Naive thymus-derived CD8-positive, alpha-beta T cell (primary cell): ENCODE data around the gene SORD. TPM values are rescaled to one million over a fixed set of nuclear protein-coding genes. Genes with fewer than 3 reads are reported as not detected.
A peak's percentile ranks its signal among the peaks of the same experiment; 100 is the strongest.
"Not testable (repeated sequence)": the region's sequence is repeated elsewhere in the genome, so short reads cannot be mapped to it uniquely, and the experiment has no call there.

ENCODE experiments used
- ATAC-seq, 2 donors: fragments of 150-1000 bp; cut with Tn5 transposase in 1 of 2; sonication (Bioruptor Pico), chemical (Tn5 transposase) in 1 of 2; 1 replicate in 1 of 2; 2 replicates in 1 of 2; pipeline ENCODE4 v1.10.0; 2021; ENCODE audit warnings: mild to moderate bottlenecking in 2 of 2, moderate library complexity in 2 of 2
- POLR2A ChIA-PET: fragments of 350-600 bp; sonication (Branson Sonifier 250); formaldehyde crosslinking; loops from one replicate; lab custom pipeline; 2021; ENCODE audit warnings: antibody characterized with exemption; lab: Charles Lee
- DNase-seq, 10 donors: peaks; one replicate each; pipeline versions ENCODE4 v3.0.0 to v3.0.0-alpha.2; 2020 to 2022
- H3K27ac Mint-ChIP-seq, 10 donors: one replicate each; pipeline ENCODE4 v1.8.0; 2020 to 2022; ENCODE audit warnings: mild to moderate bottlenecking in 10 of 10, mixed read lengths in 10 of 10, moderate library complexity in 4 of 10, inconsistent platforms in 1 of 10
- H3K27me3 Mint-ChIP-seq, 5 donors: one replicate each; pipeline ENCODE4 v1.8.0; 2021 to 2022; ENCODE audit warnings: mixed read lengths in 5 of 5
- H3K36me3 Mint-ChIP-seq, 3 donors: one replicate each; pipeline ENCODE4 v1.8.0; 2020 to 2022; ENCODE audit warnings: mixed read lengths in 3 of 3, mild to moderate bottlenecking in 2 of 3, inconsistent platforms in 1 of 3
- H3K4me1 Mint-ChIP-seq, 4 donors: one replicate each; pipeline ENCODE4 v1.8.0; 2021 to 2022; ENCODE audit warnings: mixed read lengths in 4 of 4
- H3K4me3 Mint-ChIP-seq, 10 donors: one replicate each; pipeline ENCODE4 v1.8.0; 2020 to 2022; ENCODE audit warnings: mild to moderate bottlenecking in 10 of 10, mixed read lengths in 10 of 10, moderate library complexity in 6 of 10, inconsistent platforms in 1 of 10
- H3K9me3 Mint-ChIP-seq, 9 donors: one replicate each; pipeline ENCODE4 v1.8.0; 2020 to 2022; ENCODE audit warnings: mixed read lengths in 9 of 9, mild to moderate bottlenecking in 3 of 9, inconsistent platforms in 1 of 9, moderate library complexity in 1 of 9
- polyA plus RNA-seq, 3 donors: library from polyadenylated mRNA; unstranded; fragments of 300-500 nt; fragmentation: Illumina TruSeq; gene quantifications; one replicate each; pipeline ENCODE4 v1.2.3, GENCODE V29; 2021
- total RNA-seq, 8 experiments: library from RNA in 2 of 8; stranded (reverse) in 2 of 8; gene quantifications; one replicate each; pipeline ENCODE4 v1.2.3 and lab custom pipeline; 2021 to 2026

SORD gene
- total RNA-seq (1 to 10 TPM; 4.1 to 6.3 TPM), polyA plus RNA-seq (1 to 10 TPM; 4.8 to 5.7 (median 5.0) TPM), total RNA-seq (lab: John Stamatoyannopoulos, UW) (0.98 to 30.3 (median 4.0) reads per million in 6 experiments)

- peak; percentile 92 to 98 for ATAC-seq
- Mint-ChIP-seq H3K9me3 (no peaks in the 10 kb centered on the region), H3K27me3 (peaks cover 6 to 25% (median 18%) of the 10 kb centered on the region in 5 donors), H3K36me3 (peaks cover 0 to 2% (median 0%) of the 10 kb centered on the region in 3 donors), H3K4me1 (peaks cover 12 to 34% (median 27%) of the 10 kb centered on the region in 4 donors), H3K27ac (peak within 1 kb of the TSS in 9 of 10 donors; percentile 37 to 90 (median 62)), H3K4me3 (peak within 1 kb of the TSS; percentile 84 to 92 (median 87))
- POLR2A ChIA-PET, result interaction anchor here (0.6 kb wide), 1 partner anchor 17 kb away, joined by 5 read pairs; no protein-coding TSS in a partner anchor
- peak; percentile 74 to 92 (median 82) for DNase-seq
These were observed at the start of gene SORD for GRCh38 chr15:45022871-45023658. TSS of gene SORD (plus strand) at chr15:45023195. CDS start at chr15:45023284, 89 bp downstream.

DNA sequence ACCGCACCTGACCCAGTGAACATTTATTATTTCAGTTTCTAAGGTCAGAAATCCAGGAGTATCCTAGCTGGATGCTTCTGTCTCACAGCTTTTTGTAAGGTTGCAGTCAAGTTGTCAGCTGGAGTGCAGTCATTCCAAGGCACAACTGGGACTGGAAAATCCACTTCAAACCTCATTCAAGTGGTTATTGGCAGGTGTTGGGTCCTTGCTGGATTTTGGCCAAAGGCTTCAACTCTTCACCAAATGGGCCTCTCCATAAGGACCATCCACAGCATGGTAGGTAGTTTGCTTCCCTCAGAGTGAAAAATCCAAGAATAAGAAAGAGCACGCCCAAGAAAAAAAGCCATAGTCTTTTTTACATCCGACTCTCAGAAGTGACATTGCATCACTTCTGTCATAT, 46.8 kb upstream of the SORD start:
- H3K27ac Mint-ChIP-seq, DNase-seq, H3K4me1 Mint-ChIP-seq, H3K27me3 Mint-ChIP-seq, H3K4me3 Mint-ChIP-seq, ATAC-seq, POLR2A ChIA-PET, H3K36me3 Mint-ChIP-seq: not testable (repeated sequence)
- H3K9me3 Mint-ChIP-seq, result peaks cover 0 to 10% (median 0%) of the 10 kb centered on the region in 9 donors

DNA sequence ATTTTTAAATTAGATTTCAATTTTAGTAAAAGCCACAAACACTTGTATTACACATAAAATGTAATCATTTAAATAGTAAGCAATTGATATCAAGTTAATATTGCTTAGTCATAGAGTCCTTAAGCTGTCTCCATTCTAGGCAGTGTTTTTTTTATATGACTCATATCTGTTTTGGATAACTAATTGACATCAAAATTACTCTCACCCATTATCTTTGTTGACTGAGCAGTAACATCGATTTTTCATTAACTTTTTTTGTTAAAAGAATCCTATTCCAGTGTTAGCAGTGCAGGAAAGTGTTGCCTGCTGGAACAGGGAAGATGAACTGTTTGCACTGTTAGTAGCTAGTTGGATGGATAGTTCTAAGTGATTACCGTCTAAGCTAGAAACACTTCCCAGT, 45.2 kb upstream of the SORD start:
- H3K27me3 Mint-ChIP-seq, POLR2A ChIA-PET, H3K36me3 Mint-ChIP-seq, ATAC-seq, H3K4me1 Mint-ChIP-seq, H3K27ac Mint-ChIP-seq, H3K4me3 Mint-ChIP-seq, DNase-seq: not testable (repeated sequence)
- peaks cover 0 to 10% (median 0%) of the 10 kb centered on the region in 9 donors for H3K9me3 Mint-ChIP-seq

DNA sequence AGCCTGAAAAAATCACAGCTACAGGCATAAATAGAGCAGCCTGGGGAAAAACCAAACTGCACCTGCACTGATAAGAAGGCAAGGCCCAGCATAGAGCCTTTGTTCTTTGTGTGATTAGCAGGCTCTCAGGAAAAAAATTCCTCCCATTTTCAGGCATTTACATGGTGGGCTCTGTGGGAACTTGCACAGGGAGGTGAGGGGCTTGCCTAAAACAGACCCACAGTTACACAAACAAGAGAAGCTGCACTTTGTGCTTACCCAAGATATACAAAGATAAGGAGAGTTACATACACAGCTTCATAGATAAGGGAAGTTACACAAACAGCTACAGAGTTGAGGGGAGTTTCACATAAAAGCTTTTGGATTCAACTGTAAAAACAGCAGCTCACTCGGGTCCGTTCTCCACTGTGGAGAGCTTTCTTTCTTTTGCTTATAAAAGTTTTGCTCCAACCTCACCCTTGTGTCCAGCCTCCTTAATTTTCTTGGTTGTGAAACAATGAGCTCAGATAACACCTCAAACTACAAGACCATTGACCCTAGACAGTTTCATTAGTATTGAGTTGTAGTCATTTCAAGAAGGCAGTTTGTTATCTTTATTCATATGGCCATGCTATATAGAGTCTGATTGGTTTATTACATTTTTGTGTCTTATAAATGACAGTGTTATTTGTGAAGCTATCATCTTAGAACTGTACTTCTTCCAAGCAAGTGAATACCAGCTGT, 43.2 kb upstream of the SORD start:
- ATAC-seq, DNase-seq, H3K4me3 Mint-ChIP-seq, H3K27me3 Mint-ChIP-seq, POLR2A ChIA-PET, H3K27ac Mint-ChIP-seq, H3K4me1 Mint-ChIP-seq, H3K36me3 Mint-ChIP-seq: not testable (repeated sequence)
- peaks cover 0 to 10% (median 0%) of the 10 kb centered on the region in 9 donors for H3K9me3 Mint-ChIP-seq

- H3K27me3 Mint-ChIP-seq, ATAC-seq, H3K4me3 Mint-ChIP-seq, DNase-seq, H3K36me3 Mint-ChIP-seq, H3K27ac Mint-ChIP-seq, POLR2A ChIA-PET: not testable (repeated sequence)
- H3K4me1 Mint-ChIP-seq, result peaks cover 0 to 10% (median 5%) of the 10 kb centered on the region in 4 donors
- peaks cover 0 to 10% (median 0%) of the 10 kb centered on the region in 9 donors for H3K9me3 Mint-ChIP-seq
These were observed 38.9 kb upstream of the SORD start for GRCh38 chr15:44984144-44984543.

DNA sequence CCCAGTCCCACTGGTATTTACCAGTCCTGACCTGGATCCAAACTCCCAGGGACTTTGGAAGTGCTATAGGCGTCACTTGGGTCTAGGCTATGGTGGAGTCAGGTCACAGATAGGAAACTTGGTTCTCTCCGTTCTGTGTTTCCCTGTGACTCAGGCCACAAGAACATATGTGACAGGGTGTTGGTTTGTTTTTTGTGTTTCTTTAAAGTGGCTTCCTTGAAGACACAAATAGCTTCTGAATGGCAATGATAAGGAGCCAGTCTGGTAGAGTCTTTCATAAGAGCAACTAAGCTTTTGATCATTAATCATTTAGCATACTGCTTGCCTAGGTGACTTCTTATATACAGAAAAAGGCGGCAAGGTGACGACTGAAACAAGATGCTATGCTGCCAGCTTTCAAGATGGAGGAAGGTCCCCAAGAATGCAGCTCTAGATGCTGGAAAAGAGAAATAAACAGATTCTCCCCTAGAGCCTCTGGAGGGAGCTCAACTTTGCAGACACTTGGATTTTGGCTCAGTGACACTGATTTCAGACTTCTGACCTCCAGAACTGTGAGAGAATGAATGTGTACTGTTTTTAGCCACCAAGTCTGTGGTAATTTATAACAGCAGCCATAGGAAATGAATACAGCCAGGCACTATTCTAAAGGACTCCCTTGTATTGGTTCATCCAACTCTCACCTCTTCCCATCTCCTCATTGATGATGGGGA, 36.5 kb upstream of the SORD start:
- H3K9me3 Mint-ChIP-seq, H3K36me3 Mint-ChIP-seq, POLR2A ChIA-PET, H3K27ac Mint-ChIP-seq, DNase-seq: not testable (repeated sequence)
- Mint-ChIP-seq H3K4me3 (peak overlapping the region in 3 of 10 donors; percentile 5 to 34 (median 30)), H3K4me1 (peaks cover 0 to 10% (median 6%) of the 10 kb centered on the region in 4 donors), H3K27me3 (peaks cover 2 to 11% (median 6%) of the 10 kb centered on the region in 5 donors)
- peak; percentile 70 to 92 for ATAC-seq

GRCh38 chr15:44987711-44988110, 35.3 kb upstream of the SORD start:
- H3K27me3 Mint-ChIP-seq, result peaks cover 3 to 19% (median 12%) of the 10 kb centered on the region in 5 donors
- not testable (repeated sequence) for H3K4me3 Mint-ChIP-seq, H3K27ac Mint-ChIP-seq

GRCh38 chr15:44988184-44988869, 34.7 kb upstream of the SORD start:
- H3K27ac Mint-ChIP-seq, ATAC-seq: not testable (repeated sequence)

More at GRCh38 chr15:44987711-44988110, 35.3 kb upstream of the SORD start:
- H3K9me3 Mint-ChIP-seq, DNase-seq, POLR2A ChIA-PET, ATAC-seq, H3K36me3 Mint-ChIP-seq: not testable (repeated sequence)
- peaks cover 0 to 10% (median 6%) of the 10 kb centered on the region in 4 donors for H3K4me1 Mint-ChIP-seq

DNA sequence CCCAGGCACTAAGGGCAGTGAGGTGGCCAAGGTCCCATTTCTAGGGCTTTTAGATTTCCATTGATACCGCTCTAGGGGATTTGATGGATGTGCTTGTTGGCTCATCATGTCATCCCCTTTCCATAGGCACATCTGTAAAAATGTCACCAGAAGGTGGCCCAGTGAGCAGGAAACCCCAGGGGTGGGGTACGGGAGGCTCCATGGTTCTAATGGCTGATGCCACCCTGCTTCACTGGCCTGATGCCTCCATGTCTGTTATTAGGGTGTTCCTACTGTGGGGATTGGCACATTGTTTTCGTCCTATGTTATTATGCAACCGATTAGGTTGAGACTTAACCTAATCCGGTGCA, 34.1 kb upstream of the SORD start:
- POLR2A ChIA-PET, H3K27ac Mint-ChIP-seq, H3K4me3 Mint-ChIP-seq, H3K36me3 Mint-ChIP-seq, DNase-seq, H3K9me3 Mint-ChIP-seq, ATAC-seq: not testable (repeated sequence)
- H3K27me3 Mint-ChIP-seq, result peaks cover 4 to 19% (median 14%) of the 10 kb centered on the region in 5 donors
- peaks cover 0 to 10% (median 6%) of the 10 kb centered on the region in 4 donors for H3K4me1 Mint-ChIP-seq

More at GRCh38 chr15:44988184-44988869, 34.7 kb upstream of the SORD start:
- H3K36me3 Mint-ChIP-seq, H3K4me3 Mint-ChIP-seq, POLR2A ChIA-PET, H3K9me3 Mint-ChIP-seq, DNase-seq: not testable (repeated sequence)
- Mint-ChIP-seq H3K4me1 (peaks cover 0 to 10% (median 6%) of the 10 kb centered on the region in 4 donors), H3K27me3 (peaks cover 4 to 19% (median 14%) of the 10 kb centered on the region in 5 donors)

DNA sequence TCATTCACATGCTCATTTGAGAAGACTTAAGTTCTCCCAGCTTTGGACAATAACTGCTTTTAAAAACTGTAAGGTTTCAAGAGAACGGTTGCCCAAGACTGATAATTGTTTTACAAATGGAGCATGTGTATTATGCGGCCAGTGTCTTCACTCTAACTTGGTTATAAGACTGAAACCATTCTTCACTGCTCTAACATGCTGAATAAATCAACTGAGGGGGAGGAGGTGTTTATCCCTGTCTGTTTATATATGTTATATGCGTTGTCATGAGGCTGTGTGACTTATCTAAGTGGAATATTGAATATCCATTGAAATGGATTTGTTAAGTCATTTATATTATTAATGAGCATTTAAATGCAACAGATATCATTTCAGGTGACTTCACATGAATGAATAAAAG, 25.4 kb upstream of the SORD start:
- H3K4me3 Mint-ChIP-seq, DNase-seq, H3K27ac Mint-ChIP-seq, POLR2A ChIA-PET, H3K36me3 Mint-ChIP-seq, H3K4me1 Mint-ChIP-seq, H3K9me3 Mint-ChIP-seq, ATAC-seq: not testable (repeated sequence)
- peaks cover 0 to 19% (median 3%) of the 10 kb centered on the region in 5 donors for H3K27me3 Mint-ChIP-seq

GRCh38 chr15:44999105-44999504, 23.9 kb upstream of the SORD start:
- no peaks in the 10 kb centered on the region for H3K36me3 Mint-ChIP-seq
- no peaks in the 10 kb centered on the region for H3K4me1 Mint-ChIP-seq
- DNase-seq (no peak), ATAC-seq (no peak)
- H3K27ac Mint-ChIP-seq, result no peak overlapping the region
- H3K27me3 Mint-ChIP-seq, result peaks cover 0 to 14% (median 1%) of the 10 kb centered on the region in 5 donors
- no peaks in the 10 kb centered on the region for H3K9me3 Mint-ChIP-seq
- H3K4me3 Mint-ChIP-seq, result no peak overlapping the region
- POLR2A ChIA-PET, result no interaction called here

GRCh38 chr15:45001180-45001579, 21.8 kb upstream of the SORD start:
- POLR2A ChIA-PET, H3K4me1 Mint-ChIP-seq, H3K36me3 Mint-ChIP-seq, H3K27ac Mint-ChIP-seq, DNase-seq, H3K4me3 Mint-ChIP-seq, H3K9me3 Mint-ChIP-seq, ATAC-seq: not testable (repeated sequence)
- H3K27me3 Mint-ChIP-seq, result peaks cover 0 to 15% (median 1%) of the 10 kb centered on the region in 5 donors
